Measurements from ENCODE around the gene LSM8. TPM values are rescaled to one million over a fixed set of nuclear protein-coding genes. Genes with fewer than 3 reads are reported as not detected.

LSM8 gene
- total and polyA plus RNA-seq, 10 of the 15 experiments (the other 5 are each of a cell fraction or from before 2014, with no cell fraction given): 46.9 to 173 (median 111) TPM

DNA sequence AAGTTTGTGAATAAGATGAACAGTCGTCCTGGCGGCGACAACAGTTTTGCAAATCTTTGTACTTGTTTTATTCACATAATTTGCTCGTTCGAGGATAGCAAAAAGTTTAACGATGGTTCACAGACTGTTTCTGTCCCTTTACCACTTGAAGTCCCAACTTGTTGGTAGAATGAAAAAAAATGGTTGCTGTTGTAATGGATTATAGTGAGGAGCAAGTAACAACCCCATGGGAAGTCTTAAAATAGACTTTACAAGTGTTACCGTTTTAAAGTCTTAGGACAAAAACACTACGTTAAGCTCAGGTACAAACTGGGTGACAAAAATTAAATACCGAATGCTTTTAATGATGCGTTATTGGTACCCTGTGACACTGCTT, 589 bp downstream of the LSM8 start:
- H3K4me1 ChIP-seq (ENCODE audit: control insufficient read depth, insufficient read depth, low read length): no peaks in the 10 kb centered on the region
- ChIA-PET POLR2A (interaction anchor here (0.6 to 0.7 kb wide), 2 partner anchors 9 to 13 kb away, joined by 3 to 4 read pairs; no protein-coding TSS in a partner anchor), SMC1A (ENCODE audit: uncharacterized antibody, unreplicated experiment) (interaction anchor here (0.7 to 1.5 kb wide), 2 partner anchors 10 to 191 kb away, joined by 3 to 4 read pairs; no protein-coding TSS in a partner anchor), RAD21 (ENCODE audit: unreplicated experiment) (interaction anchor here (1.2 kb wide), 1 partner anchor 31 kb away, joined by 3 read pairs; no protein-coding TSS in a partner anchor), CTCF (interaction anchor here (0.7 to 5.4 kb wide), 3 partner anchors 11 to 731 kb away, joined by 3 to 48 read pairs (median 3); no protein-coding TSS in a partner anchor)
- H3K27me3 ChIP-seq (replicated peaks in 1 of 2; ENCODE audit: control insufficient read depth in 2 of 2, insufficient read depth in 2 of 2, low read length in 1 of 2): no peaks in the 10 kb centered on the region
- FAIRE-seq (no peak), ATAC-seq (peak; percentile 13), DNase-seq (ENCODE audit: low read depth, low spot score) (no peak)
- BruUV-seq (replicated peaks): TSS peak; percentile 69
- in situ Hi-C loops (cut with MboI): no loop called here
- H3K9me3 ChIP-seq (replicated peaks; ENCODE audit: control insufficient read depth, insufficient read depth, low read length): no peaks in the 10 kb centered on the region
- H3K4me3 ChIP-seq: peak overlapping the region; percentile 86
- H4K20me1 ChIP-seq (ENCODE audit: control insufficient read depth, insufficient read depth): no peaks in the 10 kb centered on the region
- H2AFZ ChIP-seq (ENCODE audit: control insufficient read depth, low read depth, low read length): peak overlapping the region; percentile 68
- peaks cover 53% of the 10 kb centered on the region for H3K79me2 ChIP-seq (ENCODE audit: control insufficient read depth, insufficient read depth, low read length)
- under 1% methylated on average over 10 of the region's 10 CpGs for WGBS (ENCODE audit: insufficient coverage, insufficient replicate concordance, low lambda C conversion rate, missing lambda C conversion rate)
- peak overlapping the region; percentile 93 for H3K27ac ChIP-seq (ENCODE audit: control insufficient read depth, insufficient read depth)
- H3K4me2 ChIP-seq (ENCODE audit: control insufficient read depth, insufficient read depth): peak overlapping the region; percentile 80; the same call in 1 of the 2 replicates
- intact Hi-C loops (cut with micrococcal nuclease; ENCODE audit: unreplicated experiment): loop anchor here (5.0 to 10.0 kb wide), 3 partner anchors 142 to 1322 kb away; partner anchors contain the start of gene CAPZA2
- H3K9ac ChIP-seq (ENCODE audit: control insufficient read depth, insufficient read depth, low read length): peak overlapping the region; percentile 97
- peaks cover 0 to 16% of the 10 kb centered on the region in 2 experiments; a peak in 2 of 4 replicates for H3K36me3 ChIP-seq (ENCODE audit: control insufficient read depth in 2 of 2, insufficient read depth in 2 of 2, low read length in 1 of 2)
- TF ChIP-seq TCF3 (IDR thresholded peaks at IDR 0.05; ENCODE audit: borderline replicate concordance, insufficient read depth, low read depth, low read length): no peak
- no peak for TF ChIP-seq BMI1 (IDR thresholded peaks at IDR 0.05; ENCODE audit: borderline replicate concordance)
- TF ChIP-seq, protein P1, sequence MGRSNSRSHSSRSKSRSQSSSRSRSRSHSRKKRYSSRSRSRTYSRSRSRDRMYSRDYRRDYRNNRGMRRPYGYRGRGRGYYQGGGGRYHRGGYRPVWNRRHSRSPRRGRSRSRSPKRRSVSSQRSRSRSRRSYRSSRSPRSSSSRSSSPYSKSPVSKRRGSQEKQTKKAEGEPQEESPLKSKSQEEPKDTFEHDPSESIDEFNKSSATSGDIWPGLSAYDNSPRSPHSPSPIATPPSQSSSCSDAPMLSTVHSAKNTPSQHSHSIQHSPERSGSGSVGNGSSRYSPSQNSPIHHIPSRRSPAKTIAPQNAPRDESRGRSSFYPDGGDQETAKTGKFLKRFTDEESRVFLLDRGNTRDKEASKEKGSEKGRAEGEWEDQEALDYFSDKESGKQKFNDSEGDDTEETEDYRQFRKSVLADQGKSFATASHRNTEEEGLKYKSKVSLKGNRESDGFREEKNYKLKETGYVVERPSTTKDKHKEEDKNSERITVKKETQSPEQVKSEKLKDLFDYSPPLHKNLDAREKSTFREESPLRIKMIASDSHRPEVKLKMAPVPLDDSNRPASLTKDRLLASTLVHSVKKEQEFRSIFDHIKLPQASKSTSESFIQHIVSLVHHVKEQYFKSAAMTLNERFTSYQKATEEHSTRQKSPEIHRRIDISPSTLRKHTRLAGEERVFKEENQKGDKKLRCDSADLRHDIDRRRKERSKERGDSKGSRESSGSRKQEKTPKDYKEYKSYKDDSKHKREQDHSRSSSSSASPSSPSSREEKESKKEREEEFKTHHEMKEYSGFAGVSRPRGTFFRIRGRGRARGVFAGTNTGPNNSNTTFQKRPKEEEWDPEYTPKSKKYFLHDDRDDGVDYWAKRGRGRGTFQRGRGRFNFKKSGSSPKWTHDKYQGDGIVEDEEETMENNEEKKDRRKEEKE (IDR thresholded peaks at IDR 0.05): no peak
- no peak for TF ChIP-seq TBL1XR1 (IDR thresholded peaks at IDR 0.05; ENCODE audit: low read depth, low read length)
- TF ChIP-seq NFXL1 (IDR thresholded peaks at IDR 0.05; ENCODE audit: borderline replicate concordance): no peak
- no peak for TF ChIP-seq BCL11A (IDR thresholded peaks at IDR 0.05; ENCODE audit: low read depth, low read length)
- no peak for TF ChIP-seq ZNF207 (IDR thresholded peaks at IDR 0.05; ENCODE audit: borderline replicate concordance)
- TF ChIP-seq, protein P2, sequence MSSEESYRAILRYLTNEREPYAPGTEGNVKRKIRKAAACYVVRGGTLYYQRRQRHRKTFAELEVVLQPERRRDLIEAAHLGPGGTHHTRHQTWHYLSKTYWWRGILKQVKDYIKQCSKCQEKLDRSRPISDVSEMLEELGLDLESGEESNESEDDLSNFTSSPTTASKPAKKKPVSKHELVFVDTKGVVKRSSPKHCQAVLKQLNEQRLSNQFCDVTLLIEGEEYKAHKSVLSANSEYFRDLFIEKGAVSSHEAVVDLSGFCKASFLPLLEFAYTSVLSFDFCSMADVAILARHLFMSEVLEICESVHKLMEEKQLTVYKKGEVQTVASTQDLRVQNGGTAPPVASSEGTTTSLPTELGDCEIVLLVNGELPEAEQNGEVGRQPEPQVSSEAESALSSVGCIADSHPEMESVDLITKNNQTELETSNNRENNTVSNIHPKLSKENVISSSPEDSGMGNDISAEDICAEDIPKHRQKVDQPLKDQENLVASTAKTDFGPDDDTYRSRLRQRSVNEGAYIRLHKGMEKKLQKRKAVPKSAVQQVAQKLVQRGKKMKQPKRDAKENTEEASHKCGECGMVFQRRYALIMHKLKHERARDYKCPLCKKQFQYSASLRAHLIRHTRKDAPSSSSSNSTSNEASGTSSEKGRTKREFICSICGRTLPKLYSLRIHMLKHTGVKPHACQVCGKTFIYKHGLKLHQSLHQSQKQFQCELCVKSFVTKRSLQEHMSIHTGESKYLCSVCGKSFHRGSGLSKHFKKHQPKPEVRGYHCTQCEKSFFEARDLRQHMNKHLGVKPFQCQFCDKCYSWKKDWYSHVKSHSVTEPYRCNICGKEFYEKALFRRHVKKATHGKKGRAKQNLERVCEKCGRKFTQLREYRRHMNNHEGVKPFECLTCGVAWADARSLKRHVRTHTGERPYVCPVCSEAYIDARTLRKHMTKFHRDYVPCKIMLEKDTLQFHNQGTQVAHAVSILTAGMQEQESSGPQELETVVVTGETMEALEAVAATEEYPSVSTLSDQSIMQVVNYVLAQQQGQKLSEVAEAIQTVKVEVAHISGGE (CRISPR knock-in tag; IDR thresholded peaks at IDR 0.05): no peak
- TF ChIP-seq NBN (IDR thresholded peaks at IDR 0.05): no peak
- TF ChIP-seq DPF2 (IDR thresholded peaks at IDR 0.05): no peak
- no peak for TF ChIP-seq CEBPB (IDR thresholded peaks at IDR 0.05; ENCODE audit: borderline replicate concordance in 1 of 2, low read depth in 2 of 2, low read length in 2 of 2)
- TF ChIP-seq NR2C1 (IDR thresholded peaks at IDR 0.05): no peak
- no peak for TF ChIP-seq CHD2 (IDR thresholded peaks at IDR 0.05; ENCODE audit: borderline replicate concordance, low read depth, low read length)
- no peak for TF ChIP-seq KAT2A (conservative IDR thresholded peaks at IDR 0.05; ENCODE audit: control insufficient read depth, low read depth, low read length)
- TF ChIP-seq SIX5 (IDR thresholded peaks at IDR 0.05; ENCODE audit: low read depth, low read length, severe bottlenecking): no peak
- no peak for TF ChIP-seq ZNF274 (IDR thresholded peaks at IDR 0.05; ENCODE audit: insufficient read depth, insufficient read length)
